Fibroblast of mammary gland (primary cell): Measurements from ENCODE around the gene MGME1.

Source experiments
- DNase-seq: peaks from one replicate; pipeline ENCODE4 v3.0.0-alpha.2; 2010; ENCODE audit warnings: low read depth
- H3K4me3 ChIP-seq: 2 replicates; pipeline ENCODE4 v1.5.1; 2011; ENCODE audit warnings: low read depth, mild to moderate bottlenecking, low read length, moderate library complexity; ENCODE audit not compliant: control insufficient read depth
- TF ChIP-seq, protein P1 (sequence below): conservative IDR thresholded peaks from 2 replicates; pipeline ENCODE4 v1.5.1; 2011; ENCODE audit warnings: low read depth, low read length, inconsistent platforms; ENCODE audit not compliant: control insufficient read depth, insufficient read depth

The MGME1 gene

DNA sequence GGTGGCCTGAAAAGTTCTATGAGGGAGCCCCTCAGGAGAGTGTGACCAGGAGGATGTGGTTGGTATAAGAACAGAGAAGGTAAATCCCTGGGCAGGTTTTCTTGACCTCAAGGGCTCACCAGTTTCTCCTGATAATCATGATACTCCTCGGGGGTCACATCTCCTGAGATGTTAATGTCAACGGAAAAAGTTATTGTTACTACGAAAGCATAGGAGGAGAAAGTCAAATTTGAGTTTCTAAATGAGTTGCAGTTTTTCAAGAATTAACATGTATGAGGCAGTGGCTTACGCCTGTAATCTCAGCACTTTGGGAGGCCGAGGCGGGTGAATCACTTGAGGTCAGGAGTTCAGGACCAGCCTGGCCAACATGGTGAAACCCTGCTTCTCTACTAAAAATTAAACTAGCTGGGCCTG lies 23.4 kb downstream of the MGME1 start:
- no peak for DNase-seq
- TF ChIP-seq, protein P1, sequence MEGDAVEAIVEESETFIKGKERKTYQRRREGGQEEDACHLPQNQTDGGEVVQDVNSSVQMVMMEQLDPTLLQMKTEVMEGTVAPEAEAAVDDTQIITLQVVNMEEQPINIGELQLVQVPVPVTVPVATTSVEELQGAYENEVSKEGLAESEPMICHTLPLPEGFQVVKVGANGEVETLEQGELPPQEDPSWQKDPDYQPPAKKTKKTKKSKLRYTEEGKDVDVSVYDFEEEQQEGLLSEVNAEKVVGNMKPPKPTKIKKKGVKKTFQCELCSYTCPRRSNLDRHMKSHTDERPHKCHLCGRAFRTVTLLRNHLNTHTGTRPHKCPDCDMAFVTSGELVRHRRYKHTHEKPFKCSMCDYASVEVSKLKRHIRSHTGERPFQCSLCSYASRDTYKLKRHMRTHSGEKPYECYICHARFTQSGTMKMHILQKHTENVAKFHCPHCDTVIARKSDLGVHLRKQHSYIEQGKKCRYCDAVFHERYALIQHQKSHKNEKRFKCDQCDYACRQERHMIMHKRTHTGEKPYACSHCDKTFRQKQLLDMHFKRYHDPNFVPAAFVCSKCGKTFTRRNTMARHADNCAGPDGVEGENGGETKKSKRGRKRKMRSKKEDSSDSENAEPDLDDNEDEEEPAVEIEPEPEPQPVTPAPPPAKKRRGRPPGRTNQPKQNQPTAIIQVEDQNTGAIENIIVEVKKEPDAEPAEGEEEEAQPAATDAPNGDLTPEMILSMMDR = no peak
- no peak overlapping the region for H3K4me3 ChIP-seq

DNA sequence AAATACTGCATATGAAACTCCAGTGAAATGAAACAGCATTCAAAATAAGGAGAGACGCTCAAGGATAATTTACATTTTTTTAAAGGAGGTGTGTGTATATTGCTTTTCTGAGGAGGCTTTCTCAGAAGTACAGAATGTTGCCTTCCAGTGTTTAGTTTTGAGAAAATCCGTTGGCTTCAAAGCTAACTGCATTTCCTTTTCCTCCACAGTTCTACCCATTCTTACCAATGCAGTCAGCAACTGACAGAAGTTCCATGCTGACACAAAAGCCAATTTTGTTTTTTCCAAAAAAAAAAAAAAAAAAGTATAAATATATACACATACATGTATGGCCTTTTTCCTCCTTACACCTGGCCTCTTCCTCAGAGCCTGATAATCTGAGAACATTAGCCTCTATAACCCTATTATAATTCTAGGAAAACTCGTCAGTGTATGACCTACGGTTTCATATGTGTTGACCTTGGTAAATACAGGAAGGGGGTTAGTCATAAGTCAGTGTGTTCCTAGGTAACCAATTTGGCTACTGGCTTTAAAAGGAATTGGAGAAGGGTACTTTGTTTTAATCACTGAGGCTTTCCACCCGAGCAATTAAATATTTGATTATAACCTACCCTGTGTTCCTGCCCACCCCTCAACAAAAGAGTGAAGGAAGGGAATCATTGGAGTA lies 24.2 kb downstream of the MGME1 start:
- no peak overlapping the region for H3K4me3 ChIP-seq
- DNase-seq = no peak
- TF ChIP-seq, protein P1 = no peak

DNA sequence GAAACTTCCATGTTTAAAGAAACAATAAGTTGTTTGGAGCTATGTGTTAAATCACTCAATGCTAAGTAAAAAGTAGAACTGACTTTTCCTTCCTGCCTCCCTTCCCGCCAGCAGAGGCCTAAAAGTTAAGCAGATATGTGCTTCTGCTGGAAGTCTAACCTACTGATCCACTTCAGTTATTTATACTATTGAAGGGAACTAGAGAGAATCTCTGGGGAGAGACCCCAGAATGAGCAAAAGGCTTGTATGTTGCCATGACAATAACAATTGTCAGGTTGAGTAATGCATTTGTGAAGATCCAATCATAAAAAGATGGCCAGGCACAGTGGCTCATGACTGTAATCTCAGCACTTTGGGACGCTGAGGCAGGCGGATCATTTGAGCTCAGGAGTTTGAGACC lies 24.7 kb downstream of the MGME1 start:
- no peak for DNase-seq
- H3K4me3 ChIP-seq = no peak overlapping the region
- TF ChIP-seq, protein P1 = no peak

DNA sequence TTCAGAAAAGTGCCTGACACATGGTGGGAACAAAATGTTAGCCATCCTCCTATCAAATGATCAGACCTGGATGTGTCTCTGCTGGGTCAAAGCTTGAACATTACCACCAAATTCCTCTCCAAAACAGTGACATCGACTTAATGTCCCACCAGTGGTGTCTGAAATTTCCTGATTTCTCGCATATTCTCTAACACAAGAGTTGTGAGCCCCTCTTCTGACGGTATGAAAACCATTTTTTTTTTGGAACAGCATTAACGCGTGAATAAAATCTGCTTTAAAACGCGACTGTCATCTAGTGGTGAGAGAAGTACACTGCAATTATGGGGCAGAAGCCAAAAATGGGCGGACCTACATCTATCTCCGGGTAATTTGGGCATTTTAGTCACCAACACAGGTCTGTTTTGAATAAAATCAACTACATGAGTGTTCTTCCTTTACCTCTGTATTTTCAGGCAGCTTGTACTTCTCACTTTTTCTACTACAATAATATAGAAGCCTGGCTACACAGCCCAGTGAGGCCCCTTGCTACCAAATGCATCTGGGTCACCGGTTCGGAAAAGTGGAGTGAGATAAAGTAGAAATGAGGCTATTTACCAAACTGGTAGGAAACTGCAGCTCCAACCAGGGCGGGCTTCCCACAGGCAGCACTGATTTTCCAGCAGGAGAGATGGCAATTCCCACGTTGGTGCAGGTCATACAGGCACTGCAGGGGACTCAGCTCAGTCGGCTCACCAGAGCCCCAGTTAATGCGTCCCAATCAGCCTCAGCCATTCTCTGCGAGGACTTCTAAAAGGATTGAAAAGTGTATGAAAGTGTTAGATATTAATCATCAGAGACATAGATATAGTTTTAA lies 27.4 kb downstream of the MGME1 start:
- peak; percentile 86 for DNase-seq
- TF ChIP-seq, protein P1 = peak; percentile 99
- H3K4me3 ChIP-seq = no peak overlapping the region

DNA sequence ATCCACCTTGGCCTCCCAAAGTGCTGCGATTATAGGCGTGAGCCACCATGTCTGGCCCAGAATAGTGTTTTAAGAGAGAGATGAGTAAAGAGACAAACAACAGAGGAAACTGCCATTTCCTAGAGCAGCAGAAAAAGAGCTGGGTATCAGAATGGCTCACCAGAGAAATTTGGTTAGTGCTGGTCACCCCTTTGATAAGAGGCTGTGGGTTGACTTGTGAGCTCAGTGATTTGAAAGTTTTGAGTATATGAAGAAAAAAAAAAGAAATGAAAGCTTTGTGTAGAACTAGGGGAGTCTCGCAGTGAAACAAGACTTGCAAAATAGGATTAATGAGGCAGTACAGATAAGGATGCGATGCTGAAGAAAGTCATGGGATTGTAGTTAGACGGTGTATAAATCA lies 29.6 kb downstream of the MGME1 start:
- H3K4me3 ChIP-seq = no peak overlapping the region
- TF ChIP-seq, protein P1 = no peak
- DNase-seq = no peak

DNA sequence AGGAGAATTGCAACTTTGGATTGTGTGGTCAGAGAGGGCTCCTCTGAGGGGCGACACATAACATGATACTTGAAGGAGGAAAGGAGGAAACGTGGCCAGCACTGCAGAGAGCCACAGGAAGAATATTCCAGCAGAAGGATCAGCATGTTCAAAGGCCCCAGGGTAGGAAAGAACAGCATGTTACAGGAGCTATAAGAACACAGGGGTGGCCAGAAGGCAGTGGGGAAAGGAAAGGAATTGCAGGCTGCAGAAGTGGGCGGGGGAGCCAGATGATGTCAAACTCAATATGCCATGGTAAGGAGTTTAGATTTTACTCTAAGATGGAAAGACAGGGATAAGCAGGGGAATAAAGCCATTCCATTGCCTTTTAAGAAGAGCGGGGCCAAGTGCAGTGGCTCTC lies 30.7 kb downstream of the MGME1 start:
- DNase-seq = no peak
- TF ChIP-seq, protein P1 = no peak
- no peak overlapping the region for H3K4me3 ChIP-seq
